ENCODE results near the gene PCIF1. TPM values are rescaled to one million over a fixed set of nuclear protein-coding genes. Genes with fewer than 3 reads are reported as not detected.

Gene PCIF1
- polyA plus RNA-seq, 4 donors, result 16.1 to 30.0 (median 26.8) TPM

- no peaks in the 10 kb centered on the region for H3K9me3 ChIP-seq (ENCODE audit: control insufficient read depth in 2 of 2, insufficient read depth in 1 of 2, low read depth in 1 of 2, low read length in 1 of 2)
- H3K36me3 ChIP-seq (ENCODE audit: control insufficient read depth in 3 of 3, insufficient read depth in 2 of 3, low read depth in 1 of 3, low read length in 3 of 3), result peaks cover 7 to 39% (median 8%) of the 10 kb centered on the region in 3 donors
- WGBS, 3 donors, result 4 to 5% (median 4%) methylated on average over 33 to 34 of the region's 34 CpGs
- H3K27ac ChIP-seq (ENCODE audit: low read depth in 1 of 3, low read length in 2 of 3), result peak overlapping the region; percentile 90 to 100 (median 98)
- peak in 1 of 2 donors; percentile 45 for DNase-seq
- H3K27me3 ChIP-seq (ENCODE audit: control insufficient read depth in 3 of 3, insufficient read depth in 3 of 3, low read length in 3 of 3), result no peaks in the 10 kb centered on the region
- H3K4me1 ChIP-seq (ENCODE audit: control insufficient read depth in 3 of 3, insufficient read depth in 2 of 3, low read depth in 1 of 3, low read length in 2 of 3), result peaks cover 0 to 12% (median 8%) of the 10 kb centered on the region in 3 donors
- peak overlapping the region; percentile 72 to 99 (median 91) for H3K4me3 ChIP-seq (ENCODE audit: low read depth in 1 of 3, low read length in 3 of 3)
- no peak for FAIRE-seq
Measured at GRCh38 chr20:45970646-45971424, 36.4 kb downstream of the PCIF1 start.

GRCh38 chr20:45971425-45971674 lies 36.9 kb downstream of the PCIF1 start:
- H3K9me3 ChIP-seq (ENCODE audit: control insufficient read depth in 2 of 2, insufficient read depth in 1 of 2, low read depth in 1 of 2, low read length in 1 of 2), result no peaks in the 10 kb centered on the region
- H3K4me1 ChIP-seq (ENCODE audit: control insufficient read depth in 3 of 3, insufficient read depth in 2 of 3, low read depth in 1 of 3, low read length in 2 of 3), result peaks cover 0 to 12% (median 8%) of the 10 kb centered on the region in 3 donors
- peak overlapping the region; percentile 72 to 99 (median 91) for H3K4me3 ChIP-seq (ENCODE audit: low read depth in 1 of 3, low read length in 3 of 3)
- no peak for DNase-seq
- H3K27me3 ChIP-seq (ENCODE audit: control insufficient read depth in 3 of 3, insufficient read depth in 3 of 3, low read length in 3 of 3), result peaks cover 0 to 3% (median 0%) of the 10 kb centered on the region in 3 donors
- WGBS, 3 donors, result 1 to 2% (median 1%) methylated on average over 11 to 14 of the region's 14 CpGs
- no peak for FAIRE-seq
- peak overlapping the region; percentile 90 to 100 (median 98) for H3K27ac ChIP-seq (ENCODE audit: low read depth in 1 of 3, low read length in 2 of 3)
- H3K36me3 ChIP-seq (ENCODE audit: control insufficient read depth in 3 of 3, insufficient read depth in 2 of 3, low read depth in 1 of 3, low read length in 3 of 3), result peaks cover 7 to 35% (median 7%) of the 10 kb centered on the region in 3 donors

DNA sequence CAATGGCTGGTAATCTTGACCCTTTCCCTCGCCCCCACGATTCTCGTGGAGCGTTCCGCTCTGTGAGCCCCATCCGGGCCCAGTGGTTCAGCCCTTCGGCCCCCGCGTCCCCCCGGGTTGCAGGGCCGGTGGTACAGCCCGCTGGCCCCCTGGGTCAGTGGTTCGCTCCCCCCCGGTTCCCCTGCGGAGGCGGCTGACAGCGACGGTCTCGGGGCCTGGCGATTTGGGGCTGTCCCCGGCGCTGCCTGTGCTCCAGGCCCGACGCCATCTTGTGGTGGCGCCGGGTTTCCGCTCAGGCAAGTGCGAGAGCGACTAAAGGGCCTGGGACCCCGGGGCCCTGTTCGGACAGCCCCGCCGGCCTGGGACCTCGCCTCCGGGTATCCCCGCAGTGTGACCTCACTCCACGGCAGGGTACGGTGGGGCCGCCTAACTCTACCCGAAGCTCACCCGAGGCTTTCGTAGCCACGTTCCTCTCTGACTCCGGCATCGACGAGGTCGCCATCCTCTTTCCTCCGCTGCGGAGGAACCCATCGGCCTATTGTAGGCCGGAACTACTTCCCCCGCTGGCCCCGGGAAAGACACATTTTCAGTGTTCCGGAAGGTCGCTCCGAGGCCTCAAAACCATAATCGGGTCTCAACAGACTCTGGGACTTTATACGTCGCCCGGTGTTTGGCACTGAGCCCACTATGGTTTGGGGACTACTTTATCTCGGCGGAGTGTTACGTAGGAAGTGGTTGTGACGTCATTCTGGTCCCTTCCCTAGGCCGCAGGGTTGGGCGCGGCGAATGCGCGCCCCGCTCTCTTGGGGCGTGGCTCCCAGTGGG lies 37.4 kb downstream of the PCIF1 start, which contains the start of gene ZNF335:
Gene ZNF335, minus strand, starts transcription at position 529 of the 825 bp plus-strand sequence. CDS start 793 bp downstream, outside the sequence.
- Histone ChIP-seq H3K9me3 (ENCODE audit: control insufficient read depth in 2 of 2, insufficient read depth in 1 of 2, low read depth in 1 of 2, low read length in 1 of 2) (no peaks in the 10 kb centered on the region), H3K36me3 (ENCODE audit: control insufficient read depth in 3 of 3, insufficient read depth in 2 of 3, low read depth in 1 of 3, low read length in 3 of 3) (peaks cover 6 to 31% (median 6%) of the 10 kb centered on the region in 3 donors), H3K4me1 (ENCODE audit: control insufficient read depth in 3 of 3, insufficient read depth in 2 of 3, low read depth in 1 of 3, low read length in 2 of 3) (peaks cover 0 to 12% (median 8%) of the 10 kb centered on the region in 3 donors), H3K4me3 (ENCODE audit: low read depth in 1 of 3, low read length in 3 of 3) (peak within 1 kb of the TSS; percentile 72 to 99 (median 91)), H3K27ac (ENCODE audit: low read depth in 1 of 3, low read length in 2 of 3) (peak within 1 kb of the TSS; percentile 90 to 100 (median 98)), H3K27me3 (ENCODE audit: control insufficient read depth in 3 of 3, insufficient read depth in 3 of 3, low read length in 3 of 3) (peaks cover 0 to 3% (median 0%) of the 10 kb centered on the region in 3 donors)
- FAIRE-seq, result no peak
- WGBS, 3 donors, result 0 to 1% (median 1%) methylated on average over 66 to 72 of the region's 72 CpGs
- peak; percentile 95 to 99 for DNase-seq

GRCh38 chr20:45972500-45973183 lies 38.2 kb downstream of the PCIF1 start:
- DNase-seq (peak in 1 of 2 donors; percentile 96), FAIRE-seq (no peak)
- Histone ChIP-seq H3K4me1 (ENCODE audit: control insufficient read depth in 3 of 3, insufficient read depth in 2 of 3, low read depth in 1 of 3, low read length in 2 of 3) (peaks cover 0 to 12% (median 8%) of the 10 kb centered on the region in 3 donors), H3K27me3 (ENCODE audit: control insufficient read depth in 3 of 3, insufficient read depth in 3 of 3, low read length in 3 of 3) (peaks cover 0 to 3% (median 0%) of the 10 kb centered on the region in 3 donors), H3K27ac (ENCODE audit: low read depth in 1 of 3, low read length in 2 of 3) (peak overlapping the region; percentile 66 to 100 (median 98)), H3K36me3 (ENCODE audit: control insufficient read depth in 3 of 3, insufficient read depth in 2 of 3, low read depth in 1 of 3, low read length in 3 of 3) (peaks cover 0 to 23% (median 2%) of the 10 kb centered on the region in 3 donors), H3K4me3 (ENCODE audit: low read depth in 1 of 3, low read length in 3 of 3) (peak overlapping the region in 2 of 3 donors; percentile 72 to 99), H3K9me3 (ENCODE audit: control insufficient read depth in 2 of 2, insufficient read depth in 1 of 2, low read depth in 1 of 2, low read length in 1 of 2) (no peaks in the 10 kb centered on the region)
- 42 to 43% (median 42%) methylated on average over 29 of the region's 29 CpGs for WGBS, 3 donors

- peaks cover 0 to 1% (median 0%) of the 10 kb centered on the region in 3 donors for H3K36me3 ChIP-seq (ENCODE audit: control insufficient read depth in 3 of 3, insufficient read depth in 2 of 3, low read depth in 1 of 3, low read length in 3 of 3)
- H3K27me3 ChIP-seq (ENCODE audit: control insufficient read depth in 3 of 3, insufficient read depth in 3 of 3, low read length in 3 of 3), result peaks cover 0 to 3% (median 0%) of the 10 kb centered on the region in 3 donors
- DNase-seq (no peak), FAIRE-seq (no peak)
- no peaks in the 10 kb centered on the region for H3K9me3 ChIP-seq (ENCODE audit: control insufficient read depth in 2 of 2, insufficient read depth in 1 of 2, low read depth in 1 of 2, low read length in 1 of 2)
- no peak overlapping the region for H3K4me3 ChIP-seq (ENCODE audit: low read depth in 1 of 3, low read length in 3 of 3)
- no peak overlapping the region for H3K27ac ChIP-seq (ENCODE audit: low read depth in 1 of 3, low read length in 2 of 3)
- WGBS, 3 donors, result 76 to 81% (median 78%) methylated on average over 7 of the region's 7 CpGs
- H3K4me1 ChIP-seq (ENCODE audit: control insufficient read depth in 3 of 3, insufficient read depth in 2 of 3, low read depth in 1 of 3, low read length in 2 of 3), result peaks cover 0 to 12% (median 7%) of the 10 kb centered on the region in 3 donors
Measured at GRCh38 chr20:45974896-45975565, 40.5 kb downstream of the PCIF1 start.

DNA sequence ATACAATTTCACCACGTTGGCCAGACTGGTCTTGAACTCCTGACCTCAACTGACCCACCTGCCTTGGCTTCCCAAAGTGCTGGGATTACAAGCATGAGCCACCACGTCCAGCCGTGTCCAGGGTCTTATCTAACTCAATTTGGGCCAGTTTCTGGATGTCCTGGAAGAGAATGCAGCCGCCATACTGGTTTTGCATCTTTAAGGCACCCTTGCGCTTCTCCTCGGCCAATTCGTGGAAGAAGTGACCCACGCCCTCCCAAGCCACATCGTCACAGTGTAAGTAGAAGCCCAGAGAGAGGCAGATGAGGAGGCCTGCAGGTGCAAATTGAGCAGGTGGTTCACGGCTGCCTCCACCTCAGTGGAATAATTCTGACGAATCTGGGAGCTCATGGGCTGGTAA lies 41.2 kb downstream of the PCIF1 start:
- FAIRE-seq (no peak), DNase-seq (no peak)
- WGBS, 3 donors, result 79 to 87% (median 83%) methylated on average over 11 of the region's 11 CpGs
- Histone ChIP-seq H3K4me1 (ENCODE audit: control insufficient read depth in 3 of 3, insufficient read depth in 2 of 3, low read depth in 1 of 3, low read length in 2 of 3) (peaks cover 0 to 7% (median under 1%) of the 10 kb centered on the region in 3 donors), H3K4me3 (ENCODE audit: low read depth in 1 of 3, low read length in 3 of 3) (no peak overlapping the region), H3K27ac (ENCODE audit: low read depth in 1 of 3, low read length in 2 of 3) (no peak overlapping the region), H3K9me3 (ENCODE audit: control insufficient read depth in 2 of 2, insufficient read depth in 1 of 2, low read depth in 1 of 2, low read length in 1 of 2) (no peaks in the 10 kb centered on the region), H3K36me3 (ENCODE audit: control insufficient read depth in 3 of 3, insufficient read depth in 2 of 3, low read depth in 1 of 3, low read length in 3 of 3) (no peaks in the 10 kb centered on the region), H3K27me3 (ENCODE audit: control insufficient read depth in 3 of 3, insufficient read depth in 3 of 3, low read length in 3 of 3) (peaks cover 0 to 3% (median 0%) of the 10 kb centered on the region in 3 donors)

GRCh38 chr20:45976086-45976485 lies 41.6 kb downstream of the PCIF1 start:
- Histone ChIP-seq H3K27ac (ENCODE audit: low read depth in 1 of 3, low read length in 2 of 3) (no peak overlapping the region), H3K27me3 (ENCODE audit: control insufficient read depth in 3 of 3, insufficient read depth in 3 of 3, low read length in 3 of 3) (peaks cover 0 to 3% (median 0%) of the 10 kb centered on the region in 3 donors), H3K4me3 (ENCODE audit: low read depth in 1 of 3, low read length in 3 of 3) (no peak overlapping the region), H3K36me3 (ENCODE audit: control insufficient read depth in 3 of 3, insufficient read depth in 2 of 3, low read depth in 1 of 3, low read length in 3 of 3) (no peaks in the 10 kb centered on the region), H3K4me1 (ENCODE audit: control insufficient read depth in 3 of 3, insufficient read depth in 2 of 3, low read depth in 1 of 3, low read length in 2 of 3) (peaks cover 0 to 5% (median 0%) of the 10 kb centered on the region in 3 donors), H3K9me3 (ENCODE audit: control insufficient read depth in 2 of 2, insufficient read depth in 1 of 2, low read depth in 1 of 2, low read length in 1 of 2) (no peaks in the 10 kb centered on the region)
- DNase-seq (no peak), FAIRE-seq (no peak)
- 81 to 86% (median 84%) methylated on average over 6 of the region's 6 CpGs for WGBS, 3 donors

Measured in small intestine (tissue), 7 donors.